K562 (cell line): ENCODE measurements around the gene SLC26A2. TPM values are rescaled to one million over a fixed set of nuclear protein-coding genes. Genes with fewer than 3 reads are reported as not detected.

Source experiments
- CCAR2 ChIP-seq: fragments of 200-400 bp; formaldehyde crosslinking; IDR thresholded peaks from 2 replicates; pipeline ENCODE4 v1.6.1; 2017; ENCODE audit warnings: mild to moderate bottlenecking, low read depth, low read length
- CHCHD3 ChIP-seq: fragments of 250-450 bp; sonication (Bioruptor Pico); IDR thresholded peaks from 2 replicates; pipeline ENCODE4 v2.1.2; 2022; ENCODE audit warnings: mild to moderate bottlenecking
- CREB3 ChIP-seq: fragments of 450-650 bp; conservative IDR thresholded peaks from 2 replicates; pipeline ENCODE4 v1.6.1; 2016; ENCODE audit warnings: missing genetic modification characterization, low read depth, mild to moderate bottlenecking, missing compliant biosample characterization, moderate library complexity
- DNMT1 ChIP-seq: fragments of 450-650 bp; IDR thresholded peaks from 2 replicates; pipeline ENCODE4 v1.6.1; 2016; ENCODE audit warnings: antibody characterized with exemption, mild to moderate bottlenecking
- EGR1 ChIP-seq: fragments of 450-650 bp; conservative IDR thresholded peaks from 2 replicates; pipeline ENCODE4 v1.6.1; 2017; ENCODE audit warnings: mild to moderate bottlenecking
- ELF2 ChIP-seq: fragments of 250-450 bp; sonication (Bioruptor Pico); IDR thresholded peaks from 2 replicates; pipeline ENCODE4 v1.5.0; 2021; ENCODE audit warnings: mild to moderate bottlenecking
- HNRNPUL1 ChIP-seq: fragments of 200-400 bp; formaldehyde crosslinking; IDR thresholded peaks from 2 replicates; pipeline ENCODE4 v1.6.1; 2017; ENCODE audit warnings: low read length
- IRF1 ChIP-seq: sonication (generic); formaldehyde crosslinking; IDR thresholded peaks from 2 replicates; pipeline ENCODE4 v1.8.0; 2022; ENCODE audit warnings: missing genetic modification reagents, mild to moderate bottlenecking, borderline replicate concordance
- MBD2 ChIP-seq: sonication (generic); IDR thresholded peaks from 2 replicates; pipeline ENCODE4 v1.6.1; 2016; ENCODE audit warnings: low read depth, borderline replicate concordance
- MCM5 ChIP-seq: fragments of 450-650 bp; IDR thresholded peaks from 2 replicates; pipeline ENCODE4 v1.6.1; 2016; ENCODE audit warnings: low read depth
- NFATC3 ChIP-seq: fragments of 450-650 bp; IDR thresholded peaks from 2 replicates; pipeline ENCODE4 v1.6.1; 2017; ENCODE audit warnings: mild to moderate bottlenecking
- NR2F6 ChIP-seq: fragments of 450-650 bp; formaldehyde crosslinking; IDR thresholded peaks from 2 replicates; pipeline ENCODE4 v1.4.0; 2020; ENCODE audit warnings: mild to moderate bottlenecking
- PML ChIP-seq: IDR thresholded peaks from 2 replicates; pipeline ENCODE4 v1.6.1; 2012; ENCODE audit warnings: low read length, inconsistent platforms
- PRPF4 ChIP-seq: fragments of 200-400 bp; formaldehyde crosslinking; IDR thresholded peaks from one replicate; pipeline ENCODE4 v1.6.1; 2017; ENCODE audit warnings: low read length, low read depth, mild to moderate bottlenecking; ENCODE audit not compliant: insufficient read depth, poor library complexity, severe bottlenecking
- SAP30 ChIP-seq: fragments of 200-600 bp; sonication (generic); IDR thresholded peaks from 2 replicates; pipeline ENCODE4 v1.6.1; 2012; ENCODE audit warnings: borderline replicate concordance, low read depth, mild to moderate bottlenecking, moderate library complexity, low read length, control low read depth, inconsistent platforms; ENCODE audit not compliant: insufficient read depth, poor library complexity, severe bottlenecking
- SRSF1 ChIP-seq: fragments of 200-400 bp; formaldehyde crosslinking; IDR thresholded peaks from 2 replicates; pipeline ENCODE4 v1.6.1; 2017; ENCODE audit warnings: mild to moderate bottlenecking, low read depth, low read length, moderate library complexity
- TGIF2 ChIP-seq: sonication (generic); formaldehyde crosslinking; IDR thresholded peaks from 2 replicates; pipeline ENCODE4 v1.8.1; 2022; ENCODE audit warnings: mild to moderate bottlenecking, missing genetic modification reagents, moderate library complexity
- TRIM28 ChIP-seq: fragments of 450-650 bp; IDR thresholded peaks from 2 replicates; pipeline ENCODE4 v1.6.1; 2017
- WHSC1 ChIP-seq: IDR thresholded peaks from one replicate; pipeline ENCODE4 v1.6.1; 2012; ENCODE audit warnings: low read length, control low read depth, inconsistent platforms
- ZBTB9 ChIP-seq: fragments of 450-650 bp; formaldehyde crosslinking; IDR thresholded peaks from 2 replicates; pipeline ENCODE4 v1.4.0; 2020; ENCODE audit warnings: mild to moderate bottlenecking, moderate library complexity
- ZC3H11A ChIP-seq: IDR thresholded peaks from 2 replicates; pipeline ENCODE4 v1.6.1; 2012; ENCODE audit warnings: low read depth, low read length, improper control_type of control experiment
- ZNF121 ChIP-seq: sonication (generic); formaldehyde crosslinking; conservative IDR thresholded peaks from 2 replicates; pipeline ENCODE4 v1.8.0; 2022; ENCODE audit warnings: missing genetic modification reagents
- ZNF239 ChIP-seq: fragments of 250-450 bp; sonication (Bioruptor Pico); IDR thresholded peaks from 2 replicates; pipeline ENCODE4 v1.4.0; 2020; ENCODE audit warnings: mild to moderate bottlenecking
- ZNF324 ChIP-seq: fragments of 250-450 bp; sonication (Bioruptor Pico); IDR thresholded peaks from 2 replicates; pipeline ENCODE4 v1.4.0; 2020; ENCODE audit warnings: mild to moderate bottlenecking
- ZNF449 ChIP-seq: fragments of 250-450 bp; sonication (Bioruptor Pico); IDR thresholded peaks from 2 replicates; pipeline ENCODE4 v1.8.0; 2022; ENCODE audit warnings: moderate library complexity, mild to moderate bottlenecking, inconsistent platforms
- ZNF583 ChIP-seq: fragments of 250-450 bp; sonication (Bioruptor Pico); IDR thresholded peaks from 2 replicates; pipeline ENCODE4 v1.4.0; 2020
- ZSCAN32 ChIP-seq: fragments of 450-650 bp; formaldehyde crosslinking; IDR thresholded peaks from 2 replicates; pipeline ENCODE4 v1.4.0; 2020; ENCODE audit warnings: mild to moderate bottlenecking, moderate library complexity
- polyA plus RNA-seq, 8 experiments: library from polyadenylated mRNA; depleted of rRNA in 4 of 8; stranded (reverse) in 5 of 8; unstranded in 3 of 8; fragments of >200 nt; fragmentation: Nextera tagmentation in 2 of 8; fragmentation: Illumina TruSeq in 1 of 8; extraction: Ambion mirVana in 2 of 8; extraction: Trizol in 1 of 8; gene quantifications; 2 replicates each; pipeline versions ENCODE4 v1.2.1 to v1.2.3, GENCODE V29; 2011 to 2014; ENCODE audit warnings: inconsistent platforms in 1 of 8, missing spikeins in 1 of 8
- total RNA-seq, 7 experiments: library from RNA; depleted of rRNA in 6 of 7; stranded (reverse); fragments of >200 nt in 6 of 7; fragmentation: Illumina TruSeq in 2 of 7; extraction: Trizol in 2 of 7; gene quantifications; 2 replicates each; pipeline versions ENCODE4 v1.2.1 to v1.2.3, GENCODE V29; 2011 to 2021; ENCODE audit warnings: low replicate concordance in 1 of 7

The SLC26A2 gene
- total and polyA plus RNA-seq, 9 of the 15 experiments (the other 6 are each of a cell fraction or from before 2014, with no cell fraction given): 1.1 to 6.3 (median 3.6) TPM

GRCh38 chr5:150000256-150000989 is 39.9 kb downstream of the SLC26A2 start, which contains the start of the genes HMGXB3 and TIGD6 (continued):
- TF ChIP-seq ZC3H11A (0 out of 2 replicates have a peak, but pooled peaks have one; percentile 79), TRIM28 (no peak), ELF2 (CRISPR knock-in tag) (0 out of 2 replicates have a peak, but pooled peaks have one; percentile 77), MBD2 (peak; percentile 80; the same call in 1 of the 2 replicates), ZBTB9 (CRISPR knock-in tag) (no peak), ZNF449 (no peak), MCM5 (no peak), ZNF583 (CRISPR knock-in tag) (no peak), SAP30 (peak; percentile 33), PML (no peak; the same call in 1 of the 2 replicates), EGR1 (peak; percentile 64), CHCHD3 (no peak), NR2F6 (no peak), CCAR2 (no peak), ZNF121 (CRISPR knock-in tag) (no peak), IRF1 (no peak), CREB3 (tag) (no peak), ZNF239 (CRISPR knock-in tag) (no peak), TGIF2 (CRISPR knock-in tag) (no peak), ZNF324 (no peak), DNMT1 (no peak), SRSF1 (no peak), NFATC3 (no peak), WHSC1 (no peak), HNRNPUL1 (no peak), PRPF4 (no peak), ZSCAN32 (no peak)
